Gastrocnemius medialis (tissue), 4 donors: ENCODE measurements around the gene ATP9B.

Source experiments
- POLR2A ChIP-seq, 2 donors: fragments of 450-650 bp; IDR thresholded peaks; one replicate each; pipeline ENCODE4 v1.6.1; 2017; ENCODE audit warnings: antibody characterized with exemption in 2 of 2, mild to moderate bottlenecking in 2 of 2, moderate library complexity in 2 of 2
- TF ChIP-seq, protein P1 (sequence below), 5 experiments: fragments of 450-650 bp in 3 of 5; fragments of 200-600 bp in 2 of 5; sonication (generic) in 2 of 5; IDR thresholded peaks in 4 of 5; conservative IDR thresholded peaks in 1 of 5; 1 replicate in 4 of 5; 2 replicates in 1 of 5; pipeline ENCODE4 v1.5.1; 2016 to 2019; ENCODE audit warnings: antibody characterized with exemption in 5 of 5, mild to moderate bottlenecking in 3 of 5, moderate library complexity in 3 of 5

DNA sequence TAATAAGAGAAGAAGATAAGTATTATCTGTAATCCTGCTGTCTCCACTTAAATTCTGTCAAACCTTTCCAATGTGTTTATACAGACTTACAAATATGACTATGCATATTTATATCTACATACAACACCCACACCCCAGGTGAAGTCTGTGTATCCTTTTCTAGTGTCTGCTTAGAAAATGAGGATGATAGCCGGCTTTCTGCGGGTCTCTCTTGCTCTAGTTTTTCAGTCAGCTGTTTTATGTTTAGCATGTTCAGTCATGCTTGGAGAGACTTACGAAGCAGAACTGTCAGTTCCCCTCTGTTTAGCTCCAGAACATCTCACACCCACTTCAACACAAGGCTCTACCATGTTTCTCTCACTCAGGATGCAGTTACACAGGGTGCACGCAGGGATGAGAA lies 189.3 kb downstream of the ATP9B start:
- no peak for TF ChIP-seq POLR2A (IDR thresholded peaks at IDR 0.05)
- TF ChIP-seq, protein P1, sequence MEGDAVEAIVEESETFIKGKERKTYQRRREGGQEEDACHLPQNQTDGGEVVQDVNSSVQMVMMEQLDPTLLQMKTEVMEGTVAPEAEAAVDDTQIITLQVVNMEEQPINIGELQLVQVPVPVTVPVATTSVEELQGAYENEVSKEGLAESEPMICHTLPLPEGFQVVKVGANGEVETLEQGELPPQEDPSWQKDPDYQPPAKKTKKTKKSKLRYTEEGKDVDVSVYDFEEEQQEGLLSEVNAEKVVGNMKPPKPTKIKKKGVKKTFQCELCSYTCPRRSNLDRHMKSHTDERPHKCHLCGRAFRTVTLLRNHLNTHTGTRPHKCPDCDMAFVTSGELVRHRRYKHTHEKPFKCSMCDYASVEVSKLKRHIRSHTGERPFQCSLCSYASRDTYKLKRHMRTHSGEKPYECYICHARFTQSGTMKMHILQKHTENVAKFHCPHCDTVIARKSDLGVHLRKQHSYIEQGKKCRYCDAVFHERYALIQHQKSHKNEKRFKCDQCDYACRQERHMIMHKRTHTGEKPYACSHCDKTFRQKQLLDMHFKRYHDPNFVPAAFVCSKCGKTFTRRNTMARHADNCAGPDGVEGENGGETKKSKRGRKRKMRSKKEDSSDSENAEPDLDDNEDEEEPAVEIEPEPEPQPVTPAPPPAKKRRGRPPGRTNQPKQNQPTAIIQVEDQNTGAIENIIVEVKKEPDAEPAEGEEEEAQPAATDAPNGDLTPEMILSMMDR (IDR thresholded peaks at IDR 0.05 in 4 of 5, conservative IDR thresholded peaks at IDR 0.05 in 1 of 5) = no peak
